Measurements from ENCODE around the gene SLPI. TPM values are rescaled to one million over a fixed set of nuclear protein-coding genes. Genes with fewer than 3 reads are reported as not detected.

SLPI gene
- total and polyA plus RNA-seq, 2 experiments from 2014 or later = not detected

GRCh38 chr20:45211569-45212474 is 42.5 kb downstream of the SLPI start (continued):
- no peak for TF ChIP-seq CTCF (conservative IDR thresholded peaks at IDR 0.05; ENCODE audit: low read depth in 2 of 2)
- TF ChIP-seq NANOG (IDR thresholded peaks at IDR 0.05; ENCODE audit: borderline replicate concordance) = no peak
- TF ChIP-seq STAT1 (IDR thresholded peaks at IDR 0.05; ENCODE audit: unreplicated experiment) = no peak
- TF ChIP-seq EZH2 (IDR thresholded peaks at IDR 0.05; ENCODE audit: low read depth, unreplicated experiment) = no peak
- TF ChIP-seq ZNF114 (CRISPR knock-in tag; IDR thresholded peaks at IDR 0.05) = no peak

GRCh38 chr20:45209924-45210323 is 44.4 kb downstream of the SLPI start:
- Histone ChIP-seq H2AFZ (no peak overlapping the region), H3K4me1 (ENCODE audit: insufficient read depth) (peaks cover 29% of the 10 kb centered on the region), H3K4me3 (no peak overlapping the region), H4K20me1 (replicated peaks; ENCODE audit: insufficient read depth) (no peaks in the 10 kb centered on the region), H3K4me2 (peak overlapping the region; percentile 45), H3K36me3 (ENCODE audit: insufficient read depth) (no peaks in the 10 kb centered on the region), H3K27me3 (ENCODE audit: insufficient read depth) (0 out of 2 replicates have a peak, but pooled peaks cover 3% of the 10 kb centered on the region), H3F3A (replicated peaks; ENCODE audit: low read depth) (no peaks in the 10 kb centered on the region), H3K27ac (ENCODE audit: low read depth) (no peak overlapping the region), H3K79me2 (replicated peaks; ENCODE audit: insufficient read depth) (no peaks in the 10 kb centered on the region), H3K9me2 (ENCODE audit: insufficient read depth) (peaks cover 27% of the 10 kb centered on the region)
- Mint-ChIP-seq H3K4me3 (no peak overlapping the region), H3K27ac (peak overlapping the region; percentile 38), H3K27me3 (ENCODE audit: insufficient read depth, low read depth, poor library complexity) (peaks cover 5% of the 10 kb centered on the region), H3K4me1 (peaks cover 41% of the 10 kb centered on the region), H3K36me3 (ENCODE audit: low read depth) (peaks cover 13% of the 10 kb centered on the region; the same call in 2 of the 3 replicates), H3K9me3 (peaks cover 9% of the 10 kb centered on the region; the same call in 1 of the 3 replicates)
- ATAC-seq = peak; percentile 91
- TF ChIP-seq NANOG (IDR thresholded peaks at IDR 0.05; ENCODE audit: borderline replicate concordance) = peak; percentile 48; the same call in 1 of the 2 replicates
- TF ChIP-seq JUNB (IDR thresholded peaks at IDR 0.05; ENCODE audit: unreplicated experiment) = no peak
- TF ChIP-seq POLR2AphosphoS5 (IDR thresholded peaks at IDR 0.05; ENCODE audit: low read depth) = no peak
- TF ChIP-seq ZNF331 (CRISPR knock-in tag; IDR thresholded peaks at IDR 0.05; ENCODE audit: low read depth) = no peak
- DNase-seq (ENCODE audit: low spot score) = peak; percentile 58

- H3F3A ChIP-seq (replicated peaks; ENCODE audit: low read depth) = no peaks in the 10 kb centered on the region
- peak within 1 kb of the TSS; percentile 55; the same call in 1 of the 2 replicates for H3K4me2 ChIP-seq
- H3K4me3 ChIP-seq = no peak within 1 kb of the TSS; the same call in 1 of the 2 replicates
- Mint-ChIP-seq H3K27me3 (ENCODE audit: insufficient read depth, low read depth, poor library complexity) (no peaks in the 10 kb centered on the region), H3K9me3 (peaks cover 9% of the 10 kb centered on the region; the same call in 1 of the 3 replicates), H3K4me3 (no peak within 1 kb of the TSS), H3K4me1 (peaks cover 41% of the 10 kb centered on the region), H3K36me3 (ENCODE audit: low read depth) (peaks cover 13% of the 10 kb centered on the region; the same call in 2 of the 3 replicates), H3K27ac (no peak within 1 kb of the TSS)
- no peaks in the 10 kb centered on the region for H3K36me3 ChIP-seq (ENCODE audit: insufficient read depth)
- H3K27ac ChIP-seq (ENCODE audit: low read depth) = no peak within 1 kb of the TSS
- peaks cover 27% of the 10 kb centered on the region for H3K9me2 ChIP-seq (ENCODE audit: insufficient read depth)
- H3K4me1 ChIP-seq (ENCODE audit: insufficient read depth) = peaks cover 29% of the 10 kb centered on the region
- H2AFZ ChIP-seq = 0 out of 2 replicates have a peak within 1 kb of the TSS, but pooled peaks have one; percentile 4
- no peaks in the 10 kb centered on the region for H4K20me1 ChIP-seq (replicated peaks; ENCODE audit: insufficient read depth)
- DNase-seq (ENCODE audit: low spot score) (peak; percentile 20), ATAC-seq (no peak)
- no peaks in the 10 kb centered on the region for H3K79me2 ChIP-seq (replicated peaks; ENCODE audit: insufficient read depth)
- 0 out of 2 replicates have a peak, but pooled peaks cover 3% of the 10 kb centered on the region for H3K27me3 ChIP-seq (ENCODE audit: insufficient read depth)
- TF ChIP-seq STAT1 (IDR thresholded peaks at IDR 0.05; ENCODE audit: unreplicated experiment) (no peak), POLR2AphosphoS5 (IDR thresholded peaks at IDR 0.05; ENCODE audit: low read depth) (no peak), JUNB (IDR thresholded peaks at IDR 0.05; ENCODE audit: unreplicated experiment) (no peak), ZNF462 (CRISPR knock-in tag; IDR thresholded peaks at IDR 0.05) (no peak)
Observed at GRCh38 chr20:45206725-45207124, 47.6 kb downstream of the SLPI start, which contains the start of gene SEMG1. Gene SEMG1, plus strand, starts transcription at chr20:45207033. Its CDS starts 21 bp downstream, at chr20:45207054.

All from GM23338 (cell line).